Activated CD4-positive, alpha-beta T cell treated with anti-CD3 and anti-CD28 coated beads, Interleukin-2, amount 50 U/mL, for 1 hour (primary cell): Measurements from ENCODE around the gene RAB3IL1.

Experiments
- DNase-seq: peaks from one replicate; pipeline ENCODE4 v3.0.0-alpha.2; 2020

Gene RAB3IL1

GRCh38 chr11:61862714-61863547 lies 54.4 kb downstream of the RAB3IL1 start:
- DNase-seq, result no peak

GRCh38 chr11:61861634-61862033 lies 55.7 kb downstream of the RAB3IL1 start:
- DNase-seq, result no peak

GRCh38 chr11:61860054-61860903 lies 57.1 kb downstream of the RAB3IL1 start:
- DNase-seq, result no peak

- DNase-seq, result no peak
These were observed 61.3 kb downstream of the RAB3IL1 start for GRCh38 chr11:61855939-61856680.

DNA sequence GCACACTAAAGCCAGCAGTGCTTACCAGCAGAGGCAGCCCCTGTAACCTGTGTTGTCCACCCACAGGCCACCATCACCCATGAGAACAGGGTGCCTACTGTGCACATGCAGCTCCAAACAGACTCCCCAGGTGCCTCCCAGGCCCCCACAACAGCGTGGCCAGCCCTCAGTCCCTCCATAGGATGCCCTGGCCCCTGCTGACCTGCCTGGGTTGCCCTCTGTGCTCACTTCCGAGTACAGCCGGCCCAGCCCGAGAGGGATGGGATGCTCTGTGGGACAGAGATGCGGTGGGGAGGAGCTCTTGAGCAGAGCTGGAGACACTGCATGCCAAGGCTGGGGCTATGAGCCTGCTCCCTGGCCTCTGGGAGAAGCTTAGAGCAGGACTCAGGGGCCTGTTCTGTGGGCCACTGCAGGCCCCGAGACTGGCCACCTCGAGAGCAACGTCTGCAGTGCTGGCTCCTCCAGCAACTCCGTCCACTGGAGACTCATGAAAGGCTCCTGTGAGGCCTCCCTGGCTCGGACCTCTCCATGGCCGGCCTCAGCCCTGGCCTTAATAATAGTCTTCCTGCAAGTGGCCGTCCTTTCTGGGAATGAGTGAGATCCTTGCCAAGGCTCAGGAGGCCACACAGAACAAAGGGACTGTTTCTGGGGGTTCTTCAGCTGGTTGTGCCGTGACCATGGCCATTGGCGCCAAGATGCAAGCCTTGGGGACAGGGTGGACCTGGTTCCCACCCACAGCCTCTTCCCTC lies 62.2 kb downstream of the RAB3IL1 start:
- DNase-seq, result no peak

GRCh38 chr11:61854206-61854895 lies 63.0 kb downstream of the RAB3IL1 start:
- no peak for DNase-seq

DNA sequence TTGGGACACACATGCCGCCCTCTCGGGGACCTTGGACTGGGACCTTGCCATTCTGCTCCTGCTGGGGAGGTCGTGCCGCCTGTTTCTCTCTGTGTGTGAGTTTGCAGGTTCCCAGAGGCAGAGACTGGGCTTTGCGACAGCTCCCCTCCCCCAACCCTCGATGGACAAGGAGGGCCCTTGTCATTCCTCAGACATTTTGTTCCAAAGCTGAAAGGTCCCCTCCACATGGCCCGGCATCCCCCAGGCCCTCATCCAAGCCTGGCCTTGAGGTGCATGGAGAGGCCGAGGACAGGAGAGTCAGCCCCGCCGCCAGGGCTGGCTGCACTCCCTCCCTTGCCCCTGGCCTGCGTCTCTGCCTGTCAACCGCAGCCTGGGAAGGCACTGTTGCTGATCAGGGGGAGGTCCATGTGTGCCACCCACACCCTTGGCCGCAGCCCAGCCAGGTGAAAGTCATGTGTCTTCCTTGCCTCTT lies 63.6 kb downstream of the RAB3IL1 start:
- no peak for DNase-seq

DNA sequence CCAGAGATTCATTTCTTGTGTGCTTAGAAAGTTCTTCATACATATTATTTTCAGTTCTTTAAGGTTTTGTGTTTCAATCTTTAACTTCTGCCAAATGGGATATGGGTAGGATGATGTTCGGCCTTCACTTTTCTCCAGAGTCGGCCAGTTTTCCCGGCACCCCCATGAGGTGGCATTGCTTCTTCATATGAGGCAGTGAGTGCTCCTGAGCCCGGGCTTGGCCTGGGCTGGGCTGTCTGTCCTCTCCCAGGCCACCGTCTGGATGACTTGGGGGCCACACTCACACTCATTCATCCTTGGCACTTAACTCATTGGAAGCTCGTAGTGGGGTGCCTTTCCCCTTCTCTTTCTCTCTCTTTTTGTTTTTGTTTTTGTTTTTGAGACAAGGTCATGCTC lies 65.5 kb downstream of the RAB3IL1 start:
- DNase-seq, result no peak

DNA sequence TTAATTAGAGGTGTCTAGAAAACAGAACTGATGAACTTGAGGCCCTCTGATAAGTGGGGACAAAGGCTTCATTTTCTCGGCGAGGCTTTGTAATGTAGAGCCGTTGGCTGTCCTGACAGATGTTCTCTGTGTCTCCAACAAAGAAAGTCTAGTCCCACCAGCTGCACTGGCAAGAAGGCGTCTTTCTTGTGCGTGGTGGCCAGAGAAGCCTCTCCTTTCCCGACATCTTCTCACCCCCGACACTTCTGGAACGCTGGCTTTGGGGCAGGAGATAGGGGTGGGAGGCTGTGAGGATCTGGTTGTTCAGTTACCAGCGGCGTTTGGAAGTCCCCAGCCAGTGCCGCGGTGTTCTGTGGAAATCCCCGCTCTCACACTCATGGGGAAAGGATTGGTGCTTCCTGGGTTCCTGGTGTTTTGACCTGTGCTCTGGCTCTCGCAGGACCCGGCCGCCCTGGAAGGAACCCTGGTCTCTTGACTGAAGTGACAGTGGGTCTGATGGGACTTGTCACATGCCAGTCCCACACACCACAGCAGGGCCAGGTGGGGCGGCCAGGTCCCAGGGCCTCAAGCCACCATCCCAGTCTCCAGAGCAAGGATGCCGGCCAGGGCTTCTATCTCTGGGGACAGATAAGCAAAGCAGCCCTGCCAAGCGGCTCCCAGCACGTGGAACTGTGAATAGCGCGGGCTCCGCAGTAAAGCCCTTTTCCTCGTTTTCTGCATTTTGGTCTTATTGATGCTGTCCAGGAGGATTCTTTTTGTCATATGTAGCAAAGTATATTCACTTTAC lies 66.1 kb downstream of the RAB3IL1 start:
- DNase-seq, result no peak

DNA sequence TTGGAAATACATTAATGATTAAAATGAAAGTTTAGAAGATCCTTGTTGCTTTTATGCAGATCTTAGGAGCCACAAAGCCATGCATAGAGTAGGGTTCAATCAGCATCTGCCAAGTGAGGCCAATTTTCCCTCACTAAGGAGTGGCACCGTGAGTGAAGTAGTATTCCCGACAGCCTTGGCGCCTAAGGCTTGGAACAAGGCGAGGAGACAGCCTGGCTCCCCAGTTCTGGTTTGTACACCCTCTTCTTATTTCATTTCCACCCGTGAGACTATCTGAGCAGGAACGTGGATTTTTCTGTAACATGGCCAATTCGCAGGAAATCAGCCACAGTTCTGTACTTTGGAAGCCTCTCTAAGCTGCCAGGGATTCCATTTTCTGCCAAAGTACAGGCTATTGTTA lies 66.7 kb downstream of the RAB3IL1 start:
- no peak for DNase-seq

DNA sequence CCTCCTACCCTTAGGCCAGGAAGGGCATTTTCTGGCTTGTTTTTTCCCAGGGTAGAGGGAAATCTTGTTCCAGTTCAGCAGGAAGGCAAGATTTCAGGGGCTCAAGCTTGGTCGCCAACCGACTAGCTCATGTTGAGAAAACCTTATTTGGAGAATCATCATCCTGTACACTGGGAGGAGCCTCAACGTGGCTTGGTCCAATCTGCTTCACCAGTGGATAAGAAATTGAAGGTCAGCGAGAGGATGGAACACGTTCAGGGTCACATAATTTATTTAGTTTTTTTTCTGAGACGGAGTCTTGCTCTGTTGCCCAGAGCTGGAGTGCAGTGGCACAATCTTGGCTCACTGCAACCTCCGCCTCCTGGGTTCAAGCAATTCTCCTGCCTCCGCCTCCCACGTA lies 68.7 kb downstream of the RAB3IL1 start:
- DNase-seq, result no peak

- no peak for DNase-seq
These were observed 69.3 kb downstream of the RAB3IL1 start for GRCh38 chr11:61847914-61848581.
